Panc1 (cell line): ENCODE measurements around the gene GOSR1. TPM values are rescaled to one million over a fixed set of nuclear protein-coding genes. Genes with fewer than 3 reads are reported as not detected.
A peak's percentile ranks its signal among the peaks of the same experiment; 100 is the strongest.

ENCODE experiments used
- ATAC-seq: fragments of 200-7000 bp; cut with Tn5 transposase; 2 replicates; pipeline ENCODE4 v1.9.1; 2020; ENCODE audit warnings: mild to moderate bottlenecking, moderate library complexity
- BruUV-seq: library from RNA; stranded (reverse); fragments of 400-500 nt; replicated peaks from 2 replicates; lab custom pipeline; 2021; lab: Mats Ljungman, UMichigan
- CTCF ChIA-PET: fragments of 300-600 bp; sonication (Branson Sonifier 250); formaldehyde crosslinking; loops from one replicate; lab custom pipeline; 2022; ENCODE audit warnings: antibody characterized with exemption; lab: Charles Lee
- POLR2A ChIA-PET: fragments of 300-600 bp; sonication (Branson Sonifier 250); formaldehyde crosslinking; loops from one replicate; lab custom pipeline; 2022; ENCODE audit warnings: antibody characterized with exemption; lab: Charles Lee
- DNase-seq: peaks from one replicate; pipeline ENCODE4 v3.0.0-alpha.2; 2010; ENCODE audit warnings: low read depth, low spot score
- H3K27ac ChIP-seq: 2 replicates; pipeline ENCODE4 v1.5.1; 2011; ENCODE audit warnings: mild to moderate bottlenecking, low read length, inconsistent platforms
- H3K27me3 ChIP-seq: fragments of 200-500 bp; sonication (Bioruptor generic); 2 replicates; pipeline ENCODE4 v1.6.0; 2014; ENCODE audit warnings: low read length, inconsistent platforms; ENCODE audit not compliant: control insufficient read depth, insufficient read depth
- H3K36me3 ChIP-seq: fragments of 200-500 bp; sonication (Bioruptor generic); 2 replicates; pipeline ENCODE4 v1.5.1; 2014; ENCODE audit warnings: inconsistent platforms, mild to moderate bottlenecking, low read length, moderate library complexity; ENCODE audit not compliant: control insufficient read depth, insufficient read depth
- H3K4me1 ChIP-seq: 2 replicates; pipeline ENCODE4 v1.5.1; 2011; ENCODE audit warnings: inconsistent platforms, mild to moderate bottlenecking, low read length, moderate library complexity; ENCODE audit not compliant: control insufficient read depth, insufficient read depth
- H3K4me3 ChIP-seq, 2 experiments: 2 replicates each; pipeline ENCODE4 v1.5.1; 2011 to 2012; ENCODE audit warnings: low read depth in 2 of 2, low read length in 2 of 2, mild to moderate bottlenecking in 2 of 2, inconsistent platforms in 1 of 2, moderate library complexity in 1 of 2
- H3K9me3 ChIP-seq: fragments of 200-500 bp; sonication (Bioruptor generic); 2 replicates; pipeline ENCODE4 v1.5.1; 2014; ENCODE audit warnings: low read depth, mild to moderate bottlenecking, inconsistent platforms, low read length, moderate library complexity; ENCODE audit not compliant: control insufficient read depth, insufficient read depth
- CTCF ChIP-seq: fragments of 450-650 bp; IDR thresholded peaks from 2 replicates; pipeline ENCODE4 v1.5.1; 2017; ENCODE audit warnings: mild to moderate bottlenecking
- POLR2AphosphoS5 ChIP-seq: IDR thresholded peaks from 2 replicates; pipeline ENCODE4 v1.6.1; 2012; ENCODE audit warnings: mild to moderate bottlenecking, low read depth, low read length, moderate library complexity
- REST ChIP-seq, 2 experiments: IDR thresholded peaks; 2 replicates each; pipeline ENCODE4 v1.6.1; 2011 to 2012; ENCODE audit warnings: low read depth in 2 of 2, control low read depth in 1 of 2, low read length in 1 of 2, mild to moderate bottlenecking in 1 of 2, moderate library complexity in 1 of 2; ENCODE audit not compliant: insufficient read depth in 1 of 2
- SIN3A ChIP-seq: IDR thresholded peaks from 2 replicates; pipeline ENCODE4 v1.6.1; 2012; ENCODE audit warnings: low read depth, mild to moderate bottlenecking, low read length, moderate library complexity, borderline replicate concordance; ENCODE audit not compliant: insufficient read depth
- TCF7L2 ChIP-seq: IDR thresholded peaks from 2 replicates; pipeline ENCODE4 v1.6.1; 2011; ENCODE audit warnings: mild to moderate bottlenecking, low read depth, low read length, inconsistent platforms
- in situ Hi-C: cut with HindIII; loops from 2 replicates; pipeline ENCODE4 v1.10.0; 2016; ENCODE audit warnings: low sequenced_read_pairs, low pct_unique_long_range_greater_than_20kb
- intact Hi-C: fragments of 100-400 bp; cut with micrococcal nuclease; formaldehyde crosslinking; loops from one replicate; pipeline ENCODE4 v1.10.0; 2022; ENCODE audit not compliant: unreplicated experiment
- total RNA-seq: library from RNA; stranded (reverse); gene quantifications from one replicate; pipeline ENCODE4 v1.2.1, GENCODE V29; 2021; ENCODE audit not compliant: unreplicated experiment

GOSR1 gene
- total RNA-seq, 1 experiment from 2014 or later: 68.0 TPM

- Histone ChIP-seq H3K9me3 (no peaks in the 10 kb centered on the region), H3K36me3 (peaks cover 18% of the 10 kb centered on the region), H3K27me3 (no peaks in the 10 kb centered on the region), H3K4me1 (peaks cover 7% of the 10 kb centered on the region), H3K4me3 (peak overlapping the region; percentile 88 to 91), H3K27ac (peak overlapping the region; percentile 98)
- in situ Hi-C loops (no loop called here), intact Hi-C loops (no loop called here)
- DNase-seq: no peak
- CTCF ChIA-PET: interaction anchor here (0.9 kb wide), 1 partner anchor 23 kb away, joined by 3 read pairs; no protein-coding TSS in a partner anchor
- BruUV-seq: no TSS peak
- POLR2A ChIA-PET: interaction anchor here (1.6 kb wide), 1 partner anchor 122 kb away, joined by 4 read pairs; no protein-coding TSS in a partner anchor
- TF ChIP-seq SIN3A (no peak), CTCF (no peak), POLR2AphosphoS5 (no peak), TCF7L2 (no peak), REST (IDR thresholded peaks at IDR 0.05; ENCODE audit: insufficient read depth in 1 of 2, low read depth in 2 of 2, low read length in 1 of 2) (no peak)
- peak; percentile 41 for ATAC-seq
Observed at GRCh38 chr17:30477774-30478115, 537 bp downstream of the GOSR1 start.

GRCh38 chr17:30482555-30482954 lies 5.3 kb downstream of the GOSR1 start:
- in situ Hi-C loops: no loop called here
- ATAC-seq (no peak), DNase-seq (no peak)
- TF ChIP-seq TCF7L2 (no peak), CTCF (no peak), REST (IDR thresholded peaks at IDR 0.05; ENCODE audit: insufficient read depth in 1 of 2, low read depth in 2 of 2, low read length in 1 of 2) (no peak), POLR2AphosphoS5 (no peak), SIN3A (no peak)
- Histone ChIP-seq H3K4me3 (no peak overlapping the region), H3K9me3 (no peaks in the 10 kb centered on the region), H3K4me1 (no peaks in the 10 kb centered on the region; the same call in 1 of the 2 replicates), H3K27me3 (no peaks in the 10 kb centered on the region), H3K27ac (no peak overlapping the region), H3K36me3 (peaks cover 54% of the 10 kb centered on the region)
- ChIA-PET CTCF (no interaction called here), POLR2A (interaction anchor here (0.5 kb wide), 1 partner anchor 121 kb away, joined by 5 read pairs; no protein-coding TSS in a partner anchor)
- TSS peak; percentile 5 for BruUV-seq
- intact Hi-C loops: no loop called here
